ENCODE data around the gene BCAR1.

The BCAR1 gene

GRCh38 chr16:75227361-75228142, 23.9 kb downstream of the BCAR1 start:
- no peaks in the 10 kb centered on the region for H3K4me1 ChIP-seq (ENCODE audit: control insufficient read depth, low read depth, low read length)
- no peak for DNase-seq
- no peaks in the 10 kb centered on the region for H3K79me1 ChIP-seq (ENCODE audit: low read length)
- H4K5ac ChIP-seq (ENCODE audit: low read length) = no peak overlapping the region
- H3K36me3 ChIP-seq (ENCODE audit: control insufficient read depth, insufficient read depth, low read length) = peaks cover 10% of the 10 kb centered on the region
- no peak overlapping the region for H3K56ac ChIP-seq (ENCODE audit: low read length)
- no peaks in the 10 kb centered on the region for H3K79me2 ChIP-seq (ENCODE audit: control insufficient read depth, insufficient read depth, low read length)
- H3K4me3 ChIP-seq (ENCODE audit: low read length) = no peak overlapping the region
- H3K4me2 ChIP-seq (ENCODE audit: low read length) = no peak overlapping the region
- no peak overlapping the region for H4K8ac ChIP-seq (ENCODE audit: low read depth, low read length)
- H3K27ac ChIP-seq (ENCODE audit: low read depth, low read length) = no peak overlapping the region
- H3K23ac ChIP-seq (ENCODE audit: low read length) = no peak overlapping the region
- no peak overlapping the region for H3K4ac ChIP-seq (ENCODE audit: low read depth, low read length)
- no peak overlapping the region for H3K18ac ChIP-seq (ENCODE audit: low read length)
- WGBS (ENCODE audit: extremely low coverage, insufficient coverage, low lambda C conversion rate) = no CpG with 5 or more reads among the region's 18 CpGs
- no peaks in the 10 kb centered on the region for H3K27me3 ChIP-seq (ENCODE audit: insufficient read depth, low read length, poor library complexity)
- no peak overlapping the region for H2BK15ac ChIP-seq (replicated peaks; ENCODE audit: low read depth)
- no peak overlapping the region for H3K9ac ChIP-seq (ENCODE audit: low read length)
- no peak overlapping the region for H2BK5ac ChIP-seq (ENCODE audit: low read length)
- no peak overlapping the region for H2AK5ac ChIP-seq (ENCODE audit: low read length)
- no peak overlapping the region for H2BK120ac ChIP-seq (ENCODE audit: low read depth, low read length)

- no peaks in the 10 kb centered on the region for H3K79me2 ChIP-seq (ENCODE audit: control insufficient read depth, insufficient read depth, low read length)
- H3K9ac ChIP-seq (ENCODE audit: low read length) = no peak overlapping the region
- no peak overlapping the region for H2BK15ac ChIP-seq (replicated peaks; ENCODE audit: low read depth)
- no peak overlapping the region for H3K18ac ChIP-seq (ENCODE audit: low read length)
- no peak overlapping the region for H3K56ac ChIP-seq (ENCODE audit: low read length)
- no peaks in the 10 kb centered on the region for H3K4me1 ChIP-seq (ENCODE audit: control insufficient read depth, low read depth, low read length)
- no peak overlapping the region for H3K4ac ChIP-seq (ENCODE audit: low read depth, low read length)
- H3K4me3 ChIP-seq (ENCODE audit: low read length) = no peak overlapping the region
- H2AK5ac ChIP-seq (ENCODE audit: low read length) = no peak overlapping the region
- H2BK120ac ChIP-seq (ENCODE audit: low read depth, low read length) = no peak overlapping the region
- no peak overlapping the region for H4K5ac ChIP-seq (ENCODE audit: low read length)
- H3K27ac ChIP-seq (ENCODE audit: low read depth, low read length) = no peak overlapping the region
- no peak overlapping the region for H3K4me2 ChIP-seq (ENCODE audit: low read length)
- peaks cover 10% of the 10 kb centered on the region for H3K36me3 ChIP-seq (ENCODE audit: control insufficient read depth, insufficient read depth, low read length)
- no peak overlapping the region for H2BK5ac ChIP-seq (ENCODE audit: low read length)
- no peak for DNase-seq
- H4K8ac ChIP-seq (ENCODE audit: low read depth, low read length) = no peak overlapping the region
- H3K23ac ChIP-seq (ENCODE audit: low read length) = no peak overlapping the region
- H3K79me1 ChIP-seq (ENCODE audit: low read length) = no peaks in the 10 kb centered on the region
- WGBS (ENCODE audit: extremely low coverage, insufficient coverage, low lambda C conversion rate) = no CpG with 5 or more reads among the region's 22 CpGs
- no peaks in the 10 kb centered on the region for H3K27me3 ChIP-seq (ENCODE audit: insufficient read depth, low read length, poor library complexity)
Measured at GRCh38 chr16:75226550-75227360, 24.7 kb downstream of the BCAR1 start.

GRCh38 chr16:75225678-75226515, 25.5 kb downstream of the BCAR1 start:
- Histone ChIP-seq H3K79me2 (ENCODE audit: control insufficient read depth, insufficient read depth, low read length) (no peaks in the 10 kb centered on the region), H2AK5ac (ENCODE audit: low read length) (no peak overlapping the region), H3K4me3 (ENCODE audit: low read length) (no peak overlapping the region)

GRCh38 chr16:75225092-75225491, 26.3 kb downstream of the BCAR1 start:
- Histone ChIP-seq H3K4me2 (ENCODE audit: low read length) (no peak overlapping the region), H2BK15ac (replicated peaks; ENCODE audit: low read depth) (no peak overlapping the region), H3K27ac (ENCODE audit: low read depth, low read length) (no peak overlapping the region), H3K18ac (ENCODE audit: low read length) (no peak overlapping the region), H3K36me3 (ENCODE audit: control insufficient read depth, insufficient read depth, low read length) (peaks cover 5% of the 10 kb centered on the region), H3K23ac (ENCODE audit: low read length) (no peak overlapping the region), H3K56ac (ENCODE audit: low read length) (no peak overlapping the region), H3K4ac (ENCODE audit: low read depth, low read length) (no peak overlapping the region), H3K4me1 (ENCODE audit: control insufficient read depth, low read depth, low read length) (no peaks in the 10 kb centered on the region), H2AK5ac (ENCODE audit: low read length) (no peak overlapping the region), H4K5ac (ENCODE audit: low read length) (no peak overlapping the region), H3K79me2 (ENCODE audit: control insufficient read depth, insufficient read depth, low read length) (no peaks in the 10 kb centered on the region), H4K8ac (ENCODE audit: low read depth, low read length) (no peak overlapping the region), H2BK120ac (ENCODE audit: low read depth, low read length) (no peak overlapping the region), H3K9ac (ENCODE audit: low read length) (no peak overlapping the region), H3K4me3 (ENCODE audit: low read length) (no peak overlapping the region), H3K27me3 (ENCODE audit: insufficient read depth, low read length, poor library complexity) (no peaks in the 10 kb centered on the region), H2BK5ac (ENCODE audit: low read length) (no peak overlapping the region), H3K79me1 (ENCODE audit: low read length) (no peaks in the 10 kb centered on the region)
- whole genome bisulfite sequencing (ENCODE audit: extremely low coverage, insufficient coverage, low lambda C conversion rate) = no CpG with 5 or more reads among the region's 12 CpGs
- DNase-seq = no peak

More at GRCh38 chr16:75225678-75226515, 25.5 kb downstream of the BCAR1 start:
- no peak overlapping the region for H2BK15ac ChIP-seq (replicated peaks; ENCODE audit: low read depth)
- no peak overlapping the region for H3K27ac ChIP-seq (ENCODE audit: low read depth, low read length)
- no peak overlapping the region for H3K18ac ChIP-seq (ENCODE audit: low read length)
- H3K79me1 ChIP-seq (ENCODE audit: low read length) = no peaks in the 10 kb centered on the region
- H3K4me2 ChIP-seq (ENCODE audit: low read length) = no peak overlapping the region
- H3K27me3 ChIP-seq (ENCODE audit: insufficient read depth, low read length, poor library complexity) = no peaks in the 10 kb centered on the region
- H3K56ac ChIP-seq (ENCODE audit: low read length) = no peak overlapping the region
- no peak overlapping the region for H3K23ac ChIP-seq (ENCODE audit: low read length)
- peaks cover 7% of the 10 kb centered on the region for H3K36me3 ChIP-seq (ENCODE audit: control insufficient read depth, insufficient read depth, low read length)
- H4K8ac ChIP-seq (ENCODE audit: low read depth, low read length) = no peak overlapping the region
- WGBS (ENCODE audit: extremely low coverage, insufficient coverage, low lambda C conversion rate) = no CpG with 5 or more reads among the region's 26 CpGs
- H2BK5ac ChIP-seq (ENCODE audit: low read length) = no peak overlapping the region
- DNase-seq = no peak
- no peak overlapping the region for H3K9ac ChIP-seq (ENCODE audit: low read length)
- H3K4ac ChIP-seq (ENCODE audit: low read depth, low read length) = no peak overlapping the region
- no peak overlapping the region for H4K5ac ChIP-seq (ENCODE audit: low read length)
- H2BK120ac ChIP-seq (ENCODE audit: low read depth, low read length) = no peak overlapping the region
- H3K4me1 ChIP-seq (ENCODE audit: control insufficient read depth, low read depth, low read length) = no peaks in the 10 kb centered on the region

- Histone ChIP-seq H3K27me3 (ENCODE audit: insufficient read depth, low read length, poor library complexity) (no peaks in the 10 kb centered on the region), H2AK5ac (ENCODE audit: low read length) (no peak overlapping the region), H3K27ac (ENCODE audit: low read depth, low read length) (no peak overlapping the region), H3K56ac (ENCODE audit: low read length) (no peak overlapping the region), H3K9ac (ENCODE audit: low read length) (no peak overlapping the region), H4K5ac (ENCODE audit: low read length) (no peak overlapping the region), H3K23ac (ENCODE audit: low read length) (no peak overlapping the region), H3K4ac (ENCODE audit: low read depth, low read length) (no peak overlapping the region), H2BK5ac (ENCODE audit: low read length) (no peak overlapping the region), H2BK120ac (ENCODE audit: low read depth, low read length) (no peak overlapping the region), H3K4me3 (ENCODE audit: low read length) (no peak overlapping the region), H4K8ac (ENCODE audit: low read depth, low read length) (no peak overlapping the region), H3K79me2 (ENCODE audit: control insufficient read depth, insufficient read depth, low read length) (no peaks in the 10 kb centered on the region), H3K4me1 (ENCODE audit: control insufficient read depth, low read depth, low read length) (no peaks in the 10 kb centered on the region), H3K18ac (ENCODE audit: low read length) (no peak overlapping the region), H3K4me2 (ENCODE audit: low read length) (no peak overlapping the region), H3K36me3 (ENCODE audit: control insufficient read depth, insufficient read depth, low read length) (peaks cover 3% of the 10 kb centered on the region), H2BK15ac (replicated peaks; ENCODE audit: low read depth) (no peak overlapping the region), H3K79me1 (ENCODE audit: low read length) (no peaks in the 10 kb centered on the region)
- no peak for DNase-seq
- WGBS (ENCODE audit: extremely low coverage, insufficient coverage, low lambda C conversion rate) = no CpG with 5 or more reads among the region's 20 CpGs
Measured at GRCh38 chr16:75224306-75225082, 26.9 kb downstream of the BCAR1 start.
